T-cell (primary cell): ENCODE measurements around the gene CACNA1A. TPM values are rescaled to one million over a fixed set of nuclear protein-coding genes. Genes with fewer than 3 reads are reported as not detected.

Experiments used
- ATAC-seq, 4 experiments: fragments of 200-7000 bp in 3 of 4; fragments of 150-1000 bp in 1 of 4; cut with Tn5 transposase; replicated peaks in 1 of 4; 1 replicate in 3 of 4; 2 replicates in 1 of 4; pipeline ENCODE4 v1.10.0; 2021; ENCODE audit warnings: moderate library complexity in 3 of 4, mild to moderate bottlenecking in 2 of 4, moderate number of reproducible peaks in 1 of 4
- CTCF ChIA-PET, 2 donors: fragments of 300-600 bp; sonication (Branson Sonifier 250); formaldehyde crosslinking; loops; one replicate each; lab custom pipeline; 2022; ENCODE audit warnings: antibody characterized with exemption in 2 of 2; lab: Charles Lee
- POLR2A ChIA-PET, 2 donors: fragments of 300-600 bp; sonication (Branson Sonifier 250); formaldehyde crosslinking; loops; one replicate each; lab custom pipeline; 2022; ENCODE audit warnings: antibody characterized with exemption in 2 of 2; lab: Charles Lee
- DNase-seq, 35 experiments: peaks; one replicate each; pipeline versions ENCODE4 v3.0.0 to v3.0.0-alpha.2; 2013 to 2023
- H3K27ac ChIP-seq: one replicate; pipeline ENCODE4 v1.5.1; 2013; ENCODE audit warnings: low read length
- H3K27me3 ChIP-seq, 2 experiments: replicated peaks in 1 of 2; 1 replicate in 1 of 2; 2 replicates in 1 of 2; pipeline versions ENCODE4 v1.6.1 to v1.7.0; 2013; ENCODE audit warnings: low read length in 1 of 2, mixed read lengths in 1 of 2; ENCODE audit not compliant: control insufficient read depth in 2 of 2, insufficient read depth in 2 of 2; ENCODE audit errors: extremely low read depth in 1 of 2
- H3K36me3 ChIP-seq, 2 donors: 1 replicate in 1 of 2; 2 replicates in 1 of 2; pipeline versions ENCODE4 v1.6.1 to v1.7.0; 2013; ENCODE audit warnings: low read length in 1 of 2; ENCODE audit not compliant: control insufficient read depth in 2 of 2, insufficient read depth in 1 of 2; ENCODE audit errors: extremely low read depth in 1 of 2
- H3K4me1 ChIP-seq, 2 experiments: 1 replicate in 1 of 2; 2 replicates in 1 of 2; pipeline versions ENCODE4 v1.6.1 to v1.7.0; 2013; ENCODE audit warnings: low read length in 2 of 2, mixed read lengths in 1 of 2; ENCODE audit not compliant: insufficient read depth in 2 of 2, control insufficient read depth in 1 of 2; ENCODE audit errors: extremely low read depth in 1 of 2
- H3K4me3 ChIP-seq, 2 donors: 1 replicate in 1 of 2; 2 replicates in 1 of 2; pipeline versions ENCODE4 v1.5.1 to v1.7.0; 2013; ENCODE audit warnings: mild to moderate bottlenecking in 2 of 2, low read length in 1 of 2, moderate library complexity in 1 of 2; ENCODE audit not compliant: control insufficient read depth in 1 of 2; ENCODE audit errors: extremely low read depth in 1 of 2
- H3K9me3 ChIP-seq: 2 replicates; pipeline ENCODE4 v1.7.0; 2013
- H3K27ac Mint-ChIP-seq, 2 donors: one replicate each; pipeline ENCODE4 v1.8.0; 2020 to 2021; ENCODE audit warnings: mild to moderate bottlenecking in 2 of 2, mixed read lengths in 2 of 2
- H3K27me3 Mint-ChIP-seq, 2 donors: one replicate each; pipeline ENCODE4 v1.8.0; 2021 to 2022; ENCODE audit warnings: mixed read lengths in 2 of 2
- H3K36me3 Mint-ChIP-seq: one replicate; pipeline ENCODE4 v1.8.0; 2021; ENCODE audit warnings: mixed read lengths
- H3K4me1 Mint-ChIP-seq, 3 donors: one replicate each; pipeline ENCODE4 v1.8.0; 2020 to 2022; ENCODE audit warnings: mixed read lengths in 3 of 3, mild to moderate bottlenecking in 1 of 3
- H3K4me3 Mint-ChIP-seq, 3 donors: one replicate each; pipeline ENCODE4 v1.8.0; 2020 to 2022; ENCODE audit warnings: mild to moderate bottlenecking in 3 of 3, mixed read lengths in 3 of 3, moderate library complexity in 3 of 3
- H3K9me3 Mint-ChIP-seq, 3 donors: one replicate each; pipeline ENCODE4 v1.8.0; 2020 to 2022; ENCODE audit warnings: mixed read lengths in 3 of 3
- WGBS: methylation state at CpG from one replicate; pipeline ENCODE4 v1.1.5; 2013; ENCODE audit warnings: missing lambda C conversion rate; ENCODE audit not compliant: insufficient coverage; 5-methylcytosine and 5-hydroxymethylcytosine counted together
- total RNA-seq, 35 experiments: library from RNA in 6 of 35; stranded (reverse) in 6 of 35; fragments of 120-200 nt in 1 of 35; gene quantifications; one replicate each; pipeline versions ENCODE4 v1.2.1 to v1.2.4 and lab custom pipeline; 2013 to 2026

Gene CACNA1A
- total RNA-seq, 5 donors from 2014 or later (not counting 1 experiment from before 2014, with no cell fraction given) = 0.33 to 0.89 (median 0.51) TPM

GRCh38 chr19:13484166-13484565 lies 22.1 kb downstream of the CACNA1A start:
- no peaks in the 10 kb centered on the region for H3K9me3 ChIP-seq
- CTCF ChIA-PET = no interaction called here

DNA sequence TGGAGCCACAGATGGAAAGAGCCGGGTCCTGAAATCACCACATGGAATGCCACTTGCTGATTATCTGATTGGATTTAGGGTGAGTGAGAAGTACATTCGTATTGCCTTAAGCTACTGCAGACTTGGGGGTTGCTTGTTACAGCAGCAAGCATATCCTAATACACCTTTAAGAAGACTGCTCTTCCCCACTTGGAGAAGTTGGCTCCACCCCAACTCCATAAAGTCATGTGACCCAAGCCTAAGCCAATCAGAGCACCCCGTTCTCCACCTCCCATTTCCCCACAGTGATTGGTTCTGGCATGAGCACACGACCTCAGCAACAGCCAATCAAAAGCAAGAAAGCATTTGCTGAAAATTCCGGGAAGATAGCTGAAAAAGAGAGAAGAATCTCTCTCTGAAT lies 23.1 kb downstream of the CACNA1A start:
- ChIA-PET POLR2A (no interaction called here), CTCF (no interaction called here)
- Histone ChIP-seq H3K36me3 (no peaks in the 10 kb centered on the region), H3K4me1 (no peaks in the 10 kb centered on the region), H3K9me3 (no peaks in the 10 kb centered on the region), H3K27me3 (peaks cover 0 to 27% of the 10 kb centered on the region in 2 experiments), H3K27ac (no peak overlapping the region), H3K4me3 (no peak overlapping the region)
- WGBS = 60% methylated on average over 1 of the region's 5 CpGs
- Mint-ChIP-seq H3K36me3 (no peaks in the 10 kb centered on the region), H3K27ac (no peak overlapping the region), H3K27me3 (peaks cover 33 to 39% of the 10 kb centered on the region in 2 donors), H3K4me1 (no peaks in the 10 kb centered on the region), H3K9me3 (peaks cover 8% of the 10 kb centered on the region in 3 donors), H3K4me3 (no peak overlapping the region)
- no peak for ATAC-seq
- no peak for DNase-seq

More at GRCh38 chr19:13484166-13484565, 22.1 kb downstream of the CACNA1A start:
- Mint-ChIP-seq H3K36me3 (no peaks in the 10 kb centered on the region), H3K9me3 (peaks cover 8% of the 10 kb centered on the region in 3 donors), H3K27ac (no peak overlapping the region), H3K4me1 (no peaks in the 10 kb centered on the region), H3K4me3 (no peak overlapping the region), H3K27me3 (peaks cover 33 to 39% of the 10 kb centered on the region in 2 donors)
- no CpG with 5 or more reads among the region's 1 CpG for WGBS
- POLR2A ChIA-PET = no interaction called here
- no peaks in the 10 kb centered on the region for H3K36me3 ChIP-seq
- H3K4me1 ChIP-seq = no peaks in the 10 kb centered on the region
- no peak overlapping the region for H3K27ac ChIP-seq
- H3K4me3 ChIP-seq = no peak overlapping the region
- DNase-seq (no peak), ATAC-seq (no peak)
- H3K27me3 ChIP-seq = peaks cover 0 to 28% of the 10 kb centered on the region in 2 experiments

DNA sequence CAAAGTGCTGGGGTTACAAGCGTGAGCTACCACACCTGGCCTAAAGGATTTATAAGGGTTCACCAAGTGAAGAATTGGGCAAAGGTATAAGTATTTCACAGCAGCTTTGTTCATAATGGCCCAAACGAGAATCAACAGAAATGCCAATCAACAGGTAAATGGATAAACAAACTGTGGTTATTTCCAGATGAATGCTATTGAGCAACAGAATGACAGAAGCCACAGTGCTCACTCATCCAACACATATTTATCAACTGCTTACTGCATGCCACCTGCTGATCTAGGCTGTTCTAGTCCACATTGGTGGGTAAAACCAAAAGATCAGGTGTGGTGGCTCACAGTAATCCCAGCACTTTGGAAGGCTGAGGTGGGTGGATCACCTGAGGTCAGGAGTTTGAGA lies 27.7 kb downstream of the CACNA1A start:
- POLR2A ChIA-PET = no interaction called here
- peaks cover 23 to 40% (median 35%) of the 10 kb centered on the region in 3 donors for H3K9me3 Mint-ChIP-seq
- H3K36me3 Mint-ChIP-seq = peaks cover 5% of the 10 kb centered on the region
- no peaks in the 10 kb centered on the region for H3K36me3 ChIP-seq
- DNase-seq (no peak), ATAC-seq (no peak)
- no peak overlapping the region for H3K4me3 Mint-ChIP-seq
- WGBS = 80% methylated on average over 2 of the region's 2 CpGs
- H3K9me3 ChIP-seq = no peaks in the 10 kb centered on the region
- no peak overlapping the region for H3K27ac Mint-ChIP-seq
- no peaks in the 10 kb centered on the region for H3K4me1 ChIP-seq
- no peak overlapping the region for H3K4me3 ChIP-seq
- CTCF ChIA-PET = no interaction called here
- H3K4me1 Mint-ChIP-seq = no peaks in the 10 kb centered on the region
- H3K27ac ChIP-seq = no peak overlapping the region
- H3K27me3 Mint-ChIP-seq = peaks cover 35% of the 10 kb centered on the region in 2 donors
- H3K27me3 ChIP-seq = peaks cover 0 to 39% of the 10 kb centered on the region in 2 experiments

DNA sequence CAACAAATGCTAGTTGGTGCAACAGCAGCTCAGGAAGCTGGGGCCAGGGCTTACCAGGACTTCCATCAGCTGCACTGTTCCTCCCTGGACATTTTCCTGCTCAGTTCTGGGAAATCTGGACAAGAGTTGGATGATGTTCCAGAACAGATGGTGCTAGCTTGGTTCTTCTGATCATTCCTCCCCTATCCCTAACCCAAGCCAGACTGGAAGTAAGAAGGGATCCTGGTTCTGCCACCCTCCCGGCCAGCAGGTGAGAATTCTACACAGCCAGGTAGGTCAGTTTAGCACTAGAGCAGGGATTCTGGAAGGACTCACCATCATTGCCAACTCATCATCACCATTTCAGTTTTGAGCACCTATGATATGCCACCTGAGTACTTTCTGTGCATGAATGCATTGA lies 30.2 kb downstream of the CACNA1A start:
- no peaks in the 10 kb centered on the region for H3K4me1 Mint-ChIP-seq
- Histone ChIP-seq H3K4me1 (no peaks in the 10 kb centered on the region), H3K27me3 (peaks cover 0 to 31% of the 10 kb centered on the region in 2 experiments), H3K4me3 (no peak overlapping the region), H3K9me3 (no peaks in the 10 kb centered on the region), H3K27ac (no peak overlapping the region), H3K36me3 (no peaks in the 10 kb centered on the region)
- peaks cover 5% of the 10 kb centered on the region for H3K36me3 Mint-ChIP-seq
- peaks cover 18 to 32% (median 27%) of the 10 kb centered on the region in 3 donors for H3K9me3 Mint-ChIP-seq
- H3K27ac Mint-ChIP-seq = no peak overlapping the region
- ATAC-seq (no peak), DNase-seq (no peak)
- no peak overlapping the region for H3K4me3 Mint-ChIP-seq
- ChIA-PET CTCF (no interaction called here), POLR2A (no interaction called here)
- H3K27me3 Mint-ChIP-seq = peaks cover 24 to 32% of the 10 kb centered on the region in 2 donors
- 43% methylated on average over 1 of the region's 1 CpG for WGBS

- H3K4me3 Mint-ChIP-seq = no peak overlapping the region
- CTCF ChIA-PET = no interaction called here
- Histone ChIP-seq H3K27me3 (peaks cover 0 to 31% of the 10 kb centered on the region in 2 experiments), H3K27ac (no peak overlapping the region), H3K36me3 (no peaks in the 10 kb centered on the region), H3K4me3 (no peak overlapping the region), H3K9me3 (no peaks in the 10 kb centered on the region), H3K4me1 (no peaks in the 10 kb centered on the region)
- peaks cover 5% of the 10 kb centered on the region for H3K36me3 Mint-ChIP-seq
- ATAC-seq = no peak
- no peak for DNase-seq
- H3K9me3 Mint-ChIP-seq = peaks cover 18 to 32% (median 27%) of the 10 kb centered on the region in 3 donors
- POLR2A ChIA-PET = no interaction called here
- H3K27ac Mint-ChIP-seq = no peak overlapping the region
- H3K4me1 Mint-ChIP-seq = no peaks in the 10 kb centered on the region
- H3K27me3 Mint-ChIP-seq = peaks cover 35 to 37% of the 10 kb centered on the region in 2 donors
Observed at GRCh38 chr19:13475044-13475443, 31.2 kb downstream of the CACNA1A start.

DNA sequence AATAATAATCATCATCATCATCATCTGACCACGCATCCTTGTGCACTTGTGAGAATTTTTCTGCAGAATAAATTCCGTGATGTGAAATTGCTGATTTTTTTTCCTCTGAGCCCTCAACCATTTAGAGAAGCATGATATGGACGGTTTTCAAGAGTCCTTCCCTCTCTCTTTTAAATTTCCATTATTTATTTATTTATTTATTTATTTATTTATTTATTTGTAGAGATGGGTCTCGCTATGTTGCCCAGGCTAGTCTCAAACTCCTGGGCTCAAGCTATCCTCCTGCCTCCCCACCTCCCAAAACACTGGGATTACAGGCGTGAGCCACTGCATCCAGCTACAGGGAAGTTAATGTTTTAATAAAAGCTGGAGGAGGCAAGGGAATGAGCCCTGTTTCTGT lies 39.6 kb downstream of the CACNA1A start:
- DNase-seq (no peak), ATAC-seq (no peak)
- H3K27me3 ChIP-seq = peaks cover 0 to 10% of the 10 kb centered on the region in 2 experiments
- no peak overlapping the region for H3K4me3 ChIP-seq
- WGBS = no CpG with 5 or more reads among the region's 5 CpGs
- Mint-ChIP-seq H3K4me3 (no peak overlapping the region), H3K4me1 (no peaks in the 10 kb centered on the region), H3K27me3 (peaks cover 30 to 36% of the 10 kb centered on the region in 2 donors), H3K27ac (no peak overlapping the region), H3K36me3 (no peaks in the 10 kb centered on the region), H3K9me3 (peaks cover 0 to 3% (median 0%) of the 10 kb centered on the region in 3 donors)
- H3K27ac ChIP-seq = no peak overlapping the region
- no peaks in the 10 kb centered on the region for H3K4me1 ChIP-seq
- no peaks in the 10 kb centered on the region for H3K36me3 ChIP-seq
- POLR2A ChIA-PET = no interaction called here
- H3K9me3 ChIP-seq = no peaks in the 10 kb centered on the region
- CTCF ChIA-PET = no interaction called here

GRCh38 chr19:13463296-13463695 lies 43.0 kb downstream of the CACNA1A start:
- H3K4me3 Mint-ChIP-seq = no peak overlapping the region
- Histone ChIP-seq H3K36me3 (no peaks in the 10 kb centered on the region), H3K27ac (no peak overlapping the region), H3K4me3 (no peak overlapping the region), H3K4me1 (no peaks in the 10 kb centered on the region), H3K27me3 (peaks cover 0 to 21% of the 10 kb centered on the region in 2 experiments), H3K9me3 (no peaks in the 10 kb centered on the region)
- no peaks in the 10 kb centered on the region for H3K4me1 Mint-ChIP-seq
- peaks cover 0 to 3% (median 0%) of the 10 kb centered on the region in 3 donors for H3K9me3 Mint-ChIP-seq
- ChIA-PET CTCF (no interaction called here), POLR2A (no interaction called here)
- peak in 3 of 35 experiments; percentile 2 to 8 (median 3) for DNase-seq
- H3K27me3 Mint-ChIP-seq = peaks cover 30 to 40% of the 10 kb centered on the region in 2 donors
- WGBS = 29% methylated on average over 5 of the region's 6 CpGs
- no peak overlapping the region for H3K27ac Mint-ChIP-seq
- ATAC-seq = no peak
- no peaks in the 10 kb centered on the region for H3K36me3 Mint-ChIP-seq
